Fibroblast of lung (primary cell): ENCODE data around the gene THOC1. TPM values are rescaled to one million over a fixed set of nuclear protein-coding genes. Genes with fewer than 3 reads are reported as not detected.

Experiments
- DNase-seq, 2 donors: peaks; one replicate each; pipeline versions ENCODE4 v3.0.0 to v3.0.0-alpha.2; 2010; ENCODE audit warnings: low read depth in 2 of 2
- H2AFZ ChIP-seq: 2 replicates; pipeline ENCODE4 v1.5.1; 2012; ENCODE audit warnings: low read length, control low read depth, inconsistent platforms
- H3K27ac ChIP-seq: 2 replicates; pipeline ENCODE4 v1.5.1; 2011; ENCODE audit warnings: low read length, control low read depth; ENCODE audit not compliant: insufficient read depth
- H3K27me3 ChIP-seq: 2 replicates; pipeline ENCODE4 v1.5.1; 2011; ENCODE audit warnings: mild to moderate bottlenecking, low read length; ENCODE audit not compliant: control insufficient read depth, insufficient read depth
- H3K36me3 ChIP-seq: 2 replicates; pipeline ENCODE4 v1.5.1; 2011; ENCODE audit warnings: low read length; ENCODE audit not compliant: control insufficient read depth, insufficient read depth
- H3K4me1 ChIP-seq: 2 replicates; pipeline ENCODE4 v1.5.1; 2011; ENCODE audit warnings: low read length; ENCODE audit not compliant: control insufficient read depth, insufficient read depth; ENCODE audit errors: extremely low read depth
- H3K4me2 ChIP-seq: 2 replicates; pipeline ENCODE4 v1.5.1; 2011; ENCODE audit warnings: low read length, control low read depth; ENCODE audit not compliant: insufficient read depth; ENCODE audit errors: extremely low read depth
- H3K4me3 ChIP-seq, 4 experiments: fragments of 200-600 bp in 1 of 4; sonication (generic) in 1 of 4; replicated peaks in 1 of 4; 2 replicates each; pipeline ENCODE4 v1.5.1; 2011 to 2016; ENCODE audit warnings: low read length in 4 of 4, low read depth in 3 of 4, mild to moderate bottlenecking in 3 of 4, control low read depth in 2 of 4, inconsistent platforms in 1 of 4, mixed read lengths in 1 of 4; ENCODE audit not compliant: insufficient read depth in 1 of 4; ENCODE audit errors: control extremely low read depth in 1 of 4
- H3K79me2 ChIP-seq: 2 replicates; pipeline ENCODE4 v1.5.1; 2012; ENCODE audit warnings: mild to moderate bottlenecking, low read length, inconsistent platforms; ENCODE audit not compliant: control insufficient read depth, insufficient read depth
- H3K9ac ChIP-seq: 2 replicates; pipeline ENCODE4 v1.5.1; 2011; ENCODE audit warnings: mild to moderate bottlenecking, low read length, control low read depth; ENCODE audit not compliant: insufficient read depth
- H3K9me3 ChIP-seq: 2 replicates; pipeline ENCODE4 v1.5.1; 2012; ENCODE audit warnings: low read depth, low read length; ENCODE audit not compliant: control insufficient read depth, insufficient read depth
- H4K20me1 ChIP-seq: 2 replicates; pipeline ENCODE4 v1.5.1; 2011; ENCODE audit warnings: low read length; ENCODE audit not compliant: control insufficient read depth, insufficient read depth; ENCODE audit errors: extremely low read depth
- CTCF ChIP-seq, 2 donors: IDR thresholded peaks in 1 of 2; conservative IDR thresholded peaks in 1 of 2; 1 replicate in 1 of 2; 2 replicates in 1 of 2; pipeline ENCODE4 v1.5.1; 2011 to 2012; ENCODE audit warnings: low read length in 2 of 2, control low read depth in 1 of 2, inconsistent platforms in 1 of 2, low read depth in 1 of 2, mild to moderate bottlenecking in 1 of 2
- EZH2 ChIP-seq: IDR thresholded peaks from 2 replicates; pipeline ENCODE4 v1.5.1; 2012; ENCODE audit warnings: low read length, control low read depth, mild to moderate bottlenecking; ENCODE audit errors: missing control alignments
- polyA plus RNA-seq, 2 donors: library from polyadenylated mRNA; depleted of rRNA in 1 of 2; stranded (reverse) in 1 of 2; unstranded in 1 of 2; fragments of >200 nt; gene quantifications; 2 replicates each; pipeline ENCODE4 v1.2.1, GENCODE V29; 2011 to 2012; ENCODE audit warnings: missing spikeins in 1 of 2
- total RNA-seq: library from RNA; depleted of rRNA; stranded (reverse); fragments of >200 nt; gene quantifications from 2 replicates; pipeline ENCODE4 v1.2.1, GENCODE V29; 2014

THOC1 gene
- total and polyA plus RNA-seq, 2 donors (not counting 1 experiment from before 2014, with no cell fraction given): 18.2 to 35.2 TPM

- Histone ChIP-seq H3K9ac (no peak overlapping the region), H3K9me3 (no peaks in the 10 kb centered on the region), H4K20me1 (no peaks in the 10 kb centered on the region), H3K36me3 (no peaks in the 10 kb centered on the region), H2AFZ (no peak overlapping the region), H3K27ac (no peak overlapping the region), H3K4me1 (no peaks in the 10 kb centered on the region), H3K79me2 (no peaks in the 10 kb centered on the region), H3K4me3 (no peak overlapping the region), H3K27me3 (no peaks in the 10 kb centered on the region), H3K4me2 (no peak overlapping the region)
- TF ChIP-seq CTCF (conservative IDR thresholded peaks at IDR 0.05 in 1 of 2, IDR thresholded peaks at IDR 0.05 in 1 of 2; ENCODE audit: low read depth in 1 of 2, low read length in 2 of 2): no peak
- TF ChIP-seq EZH2: no peak
- DNase-seq: no peak
Measured at GRCh38 chr18:227374-227773, 40.5 kb downstream of the THOC1 start.

GRCh38 chr18:225745-226144 lies 42.1 kb downstream of the THOC1 start:
- H3K27me3 ChIP-seq: no peaks in the 10 kb centered on the region
- H3K4me2 ChIP-seq: no peak overlapping the region
- no peak overlapping the region for H3K4me3 ChIP-seq
- no peaks in the 10 kb centered on the region for H3K4me1 ChIP-seq
- no peak for TF ChIP-seq CTCF (conservative IDR thresholded peaks at IDR 0.05 in 1 of 2, IDR thresholded peaks at IDR 0.05 in 1 of 2; ENCODE audit: low read depth in 1 of 2, low read length in 2 of 2)
- no peak for TF ChIP-seq EZH2
- DNase-seq: no peak
- no peak overlapping the region for H3K27ac ChIP-seq
- H3K79me2 ChIP-seq: no peaks in the 10 kb centered on the region
- no peak overlapping the region for H2AFZ ChIP-seq
- H4K20me1 ChIP-seq: no peaks in the 10 kb centered on the region
- no peak overlapping the region for H3K9ac ChIP-seq
- no peaks in the 10 kb centered on the region for H3K9me3 ChIP-seq
- H3K36me3 ChIP-seq: no peaks in the 10 kb centered on the region

GRCh38 chr18:220708-221107 lies 47.1 kb downstream of the THOC1 start:
- no peak overlapping the region for H3K4me3 ChIP-seq
- H4K20me1 ChIP-seq: no peaks in the 10 kb centered on the region
- H3K9ac ChIP-seq: no peak overlapping the region
- no peaks in the 10 kb centered on the region for H3K79me2 ChIP-seq
- H2AFZ ChIP-seq: no peak overlapping the region
- no peak overlapping the region for H3K27ac ChIP-seq
- no peaks in the 10 kb centered on the region for H3K27me3 ChIP-seq
- no peaks in the 10 kb centered on the region for H3K4me1 ChIP-seq
- TF ChIP-seq CTCF (conservative IDR thresholded peaks at IDR 0.05 in 1 of 2, IDR thresholded peaks at IDR 0.05 in 1 of 2; ENCODE audit: low read depth in 1 of 2, low read length in 2 of 2): no peak
- TF ChIP-seq EZH2: no peak
- no peak for DNase-seq
- H3K9me3 ChIP-seq: no peaks in the 10 kb centered on the region
- no peak overlapping the region for H3K4me2 ChIP-seq
- H3K36me3 ChIP-seq: peaks cover 5% of the 10 kb centered on the region
